MM.1S (cell line): ENCODE measurements around the gene ROPN1B.

ENCODE experiments used
- DNase-seq: peaks from one replicate; pipeline ENCODE4 v3.0.0-alpha.2; 2015
- H2AFZ ChIP-seq: fragments of 300-600 bp; sonication (generic); 2 replicates; pipeline ENCODE4 v1.6.0; 2016; ENCODE audit warnings: antibody characterized with exemption, low read length
- H3F3A ChIP-seq: fragments of 300-600 bp; sonication (generic); 2 replicates; pipeline ENCODE4 v1.6.1; 2016; ENCODE audit warnings: mild to moderate bottlenecking, antibody characterized with exemption, low read length, moderate library complexity, mixed read lengths; ENCODE audit not compliant: insufficient read depth
- H3K27ac ChIP-seq: fragments of 300-600 bp; sonication (generic); 2 replicates; pipeline ENCODE4 v1.5.1; 2016; ENCODE audit warnings: mild to moderate bottlenecking, low read length
- H3K27me3 ChIP-seq: fragments of 300-600 bp; sonication (generic); replicated peaks from 2 replicates; pipeline ENCODE4 v1.6.0; 2016; ENCODE audit warnings: low read length; ENCODE audit not compliant: insufficient read depth
- H3K36me3 ChIP-seq: fragments of 300-600 bp; sonication (generic); replicated peaks from 2 replicates; pipeline ENCODE4 v1.6.1; 2016; ENCODE audit warnings: mild to moderate bottlenecking, low read length, mixed read lengths; ENCODE audit not compliant: insufficient read depth
- H3K4me1 ChIP-seq: fragments of 300-600 bp; sonication (generic); 2 replicates; pipeline ENCODE4 v1.6.1; 2016; ENCODE audit warnings: low read length, mixed read lengths
- H3K4me2 ChIP-seq: fragments of 300-600 bp; sonication (generic); 2 replicates; pipeline ENCODE4 v1.6.0; 2016; ENCODE audit warnings: low read depth, low read length
- H3K4me3 ChIP-seq: fragments of 300-600 bp; sonication (generic); 2 replicates; pipeline ENCODE4 v1.5.1; 2016; ENCODE audit warnings: low read length, mixed read lengths
- H3K79me2 ChIP-seq: fragments of 300-600 bp; sonication (generic); 2 replicates; pipeline ENCODE4 v1.6.1; 2016; ENCODE audit warnings: mixed run types, low read length, mixed read lengths
- H3K9ac ChIP-seq: fragments of 300-600 bp; sonication (generic); 2 replicates; pipeline ENCODE4 v1.6.1; 2016; ENCODE audit warnings: low read length, mixed read lengths
- H3K9me2 ChIP-seq: fragments of 300-600 bp; sonication (generic); replicated peaks from 2 replicates; pipeline ENCODE4 v1.6.1; 2016; ENCODE audit warnings: mild to moderate bottlenecking, low read length, mixed read lengths; ENCODE audit not compliant: insufficient read depth
- H3K9me3 ChIP-seq: fragments of 300-600 bp; sonication (generic); replicated peaks from 2 replicates; pipeline ENCODE4 v1.6.1; 2016; ENCODE audit warnings: mild to moderate bottlenecking, low read length, mixed read lengths; ENCODE audit not compliant: insufficient read depth
- H4K20me1 ChIP-seq: fragments of 300-600 bp; sonication (generic); 2 replicates; pipeline ENCODE4 v1.6.1; 2016; ENCODE audit warnings: mild to moderate bottlenecking, low read length, moderate library complexity, mixed read lengths; ENCODE audit not compliant: insufficient read depth
- CTCF ChIP-seq: fragments of 300-600 bp; sonication (generic); IDR thresholded peaks from 2 replicates; pipeline ENCODE4 v1.5.1; 2016; ENCODE audit warnings: antibody characterized with exemption, low read length, mixed read lengths
- EZH2 ChIP-seq: fragments of 300-600 bp; sonication (generic); optimal IDR thresholded peaks from 2 replicates; pipeline ENCODE3; 2017; ENCODE audit warnings: low read depth, mild to moderate bottlenecking, antibody characterized with exemption, low read length, mixed read lengths
- EZH2phosphoT487 ChIP-seq: fragments of 300-600 bp; sonication (generic); IDR thresholded peaks from 2 replicates; pipeline ENCODE4 v1.6.1; 2018; ENCODE audit warnings: antibody characterized with exemption, low read length

Gene ROPN1B

GRCh38 chr3:126029241-126029640 lies 60.3 kb downstream of the ROPN1B start:
- Histone ChIP-seq H3F3A (no peaks in the 10 kb centered on the region), H3K79me2 (no peaks in the 10 kb centered on the region), H3K4me3 (no peak overlapping the region), H3K4me1 (no peaks in the 10 kb centered on the region), H3K36me3 (no peaks in the 10 kb centered on the region), H3K9me2 (no peaks in the 10 kb centered on the region), H3K9ac (no peak overlapping the region), H3K9me3 (no peaks in the 10 kb centered on the region), H3K27me3 (no peaks in the 10 kb centered on the region), H4K20me1 (no peaks in the 10 kb centered on the region), H3K27ac (no peak overlapping the region), H2AFZ (no peak overlapping the region), H3K4me2 (no peak overlapping the region)
- no peak for TF ChIP-seq EZH2
- no peak for TF ChIP-seq CTCF
- no peak for DNase-seq

DNA sequence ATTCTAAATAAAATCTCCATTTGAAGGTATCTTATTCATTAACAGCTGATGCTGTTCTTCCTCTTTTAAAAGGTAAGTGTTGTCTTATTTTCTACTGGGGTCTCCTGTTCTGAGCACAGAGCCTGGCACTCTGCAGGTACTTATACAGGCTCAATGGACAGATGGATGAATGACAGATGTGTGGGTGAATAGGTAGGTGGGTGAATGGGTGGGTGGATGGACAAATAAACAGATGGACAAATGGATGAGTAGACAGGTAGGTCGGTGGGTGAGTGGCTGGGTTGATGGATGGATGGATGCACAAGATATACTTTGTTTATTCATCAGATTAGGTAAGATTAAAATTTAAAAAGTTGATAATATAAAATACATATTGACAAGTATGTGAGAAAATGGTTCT lies 61.5 kb downstream of the ROPN1B start:
- no peak for TF ChIP-seq EZH2phosphoT487
- no peak for TF ChIP-seq EZH2
- TF ChIP-seq CTCF, result no peak
- no peak overlapping the region for H2AFZ ChIP-seq
- H3K9me3 ChIP-seq, result no peaks in the 10 kb centered on the region
- no peaks in the 10 kb centered on the region for H4K20me1 ChIP-seq
- no peak for DNase-seq
- H3K36me3 ChIP-seq, result no peaks in the 10 kb centered on the region
- H3K27me3 ChIP-seq, result no peaks in the 10 kb centered on the region
- H3K4me1 ChIP-seq, result no peaks in the 10 kb centered on the region
- H3K4me3 ChIP-seq, result no peak overlapping the region
- no peak overlapping the region for H3K27ac ChIP-seq
- H3K9me2 ChIP-seq, result no peaks in the 10 kb centered on the region
- H3K4me2 ChIP-seq, result no peak overlapping the region
- no peak overlapping the region for H3K9ac ChIP-seq
- no peaks in the 10 kb centered on the region for H3K79me2 ChIP-seq
- no peaks in the 10 kb centered on the region for H3F3A ChIP-seq

DNA sequence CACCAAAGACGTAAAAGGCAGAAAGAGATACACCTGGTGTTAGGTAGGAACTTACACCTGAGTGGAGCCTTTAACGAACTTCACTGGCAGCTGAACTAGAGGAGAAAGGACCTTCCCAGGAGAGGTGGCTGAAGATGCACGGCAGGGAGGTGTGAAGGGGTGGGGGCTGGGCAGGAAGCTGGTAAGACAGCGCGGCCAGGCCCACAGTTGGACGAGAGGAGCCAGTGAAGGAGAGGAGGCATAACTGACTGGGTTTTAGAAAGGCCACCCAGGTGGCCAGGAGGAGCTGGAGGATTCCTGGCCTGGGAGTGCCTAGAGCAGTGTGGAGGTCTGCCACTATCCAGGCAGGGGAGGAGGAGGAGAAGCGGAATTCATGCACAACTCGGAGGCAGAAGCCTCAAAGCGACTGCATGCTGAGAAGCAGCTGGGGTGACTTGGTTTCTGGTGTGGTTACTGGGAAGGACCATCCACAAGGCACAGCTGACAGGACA lies 63.0 kb downstream of the ROPN1B start:
- no peaks in the 10 kb centered on the region for H3F3A ChIP-seq
- no peaks in the 10 kb centered on the region for H3K9me2 ChIP-seq
- no peaks in the 10 kb centered on the region for H3K36me3 ChIP-seq
- no peak overlapping the region for H3K4me3 ChIP-seq
- no peak for TF ChIP-seq EZH2phosphoT487
- no peaks in the 10 kb centered on the region for H4K20me1 ChIP-seq
- no peaks in the 10 kb centered on the region for H3K27me3 ChIP-seq
- no peak overlapping the region for H2AFZ ChIP-seq
- H3K79me2 ChIP-seq, result no peaks in the 10 kb centered on the region
- no peaks in the 10 kb centered on the region for H3K4me1 ChIP-seq
- H3K9ac ChIP-seq, result no peak overlapping the region
- H3K4me2 ChIP-seq, result no peak overlapping the region
- no peaks in the 10 kb centered on the region for H3K9me3 ChIP-seq
- no peak overlapping the region for H3K27ac ChIP-seq
- DNase-seq, result no peak
